GM23338 (cell line): Measurements from ENCODE around the gene MATK. TPM values are rescaled to one million over a fixed set of nuclear protein-coding genes. Genes with fewer than 3 reads are reported as not detected.

Experiments
- ATAC-seq: fragments of 200-7000 bp; cut with Tn5 transposase; 3 replicates; pipeline ENCODE4 v1.9.1; 2020
- DNase-seq: peaks from one replicate; pipeline ENCODE4 v3.0.0-alpha.2; 2015; ENCODE audit warnings: low spot score
- H2AFZ ChIP-seq: fragments of 200-600 bp; sonication (generic); 2 replicates; pipeline ENCODE4 v1.8.0; 2016; ENCODE audit warnings: antibody characterized with exemption, mild to moderate bottlenecking, moderate library complexity
- H3F3A ChIP-seq: fragments of 200-600 bp; sonication (generic); replicated peaks from 2 replicates; pipeline ENCODE4 v1.8.0; 2017; ENCODE audit warnings: antibody characterized with exemption, mixed run types, low read depth
- H3K27ac ChIP-seq: fragments of 200-600 bp; sonication (generic); 2 replicates; pipeline ENCODE4 v1.6.1; 2016; ENCODE audit warnings: low read depth
- H3K27me3 ChIP-seq: fragments of 200-600 bp; sonication (generic); 2 replicates; pipeline ENCODE4 v1.8.0; 2016; ENCODE audit warnings: mild to moderate bottlenecking, mixed run types, moderate library complexity; ENCODE audit not compliant: insufficient read depth
- H3K36me3 ChIP-seq: fragments of 200-600 bp; sonication (generic); 2 replicates; pipeline ENCODE4 v1.8.0; 2016; ENCODE audit warnings: mild to moderate bottlenecking; ENCODE audit not compliant: insufficient read depth
- H3K4me1 ChIP-seq: fragments of 200-600 bp; sonication (generic); 2 replicates; pipeline ENCODE4 v1.8.0; 2016; ENCODE audit warnings: mild to moderate bottlenecking, moderate library complexity; ENCODE audit not compliant: insufficient read depth
- H3K4me2 ChIP-seq: fragments of 200-600 bp; sonication (generic); 2 replicates; pipeline ENCODE4 v1.7.1; 2017; ENCODE audit warnings: mixed run types
- H3K4me3 ChIP-seq: fragments of 200-600 bp; sonication (generic); 2 replicates; pipeline ENCODE4 v1.6.1; 2016; ENCODE audit warnings: mixed run types
- H3K79me2 ChIP-seq: fragments of 200-600 bp; sonication (generic); replicated peaks from 2 replicates; pipeline ENCODE4 v1.8.0; 2017; ENCODE audit warnings: mild to moderate bottlenecking; ENCODE audit not compliant: insufficient read depth
- H3K9me2 ChIP-seq: fragments of 200-600 bp; sonication (generic); 2 replicates; pipeline ENCODE4 v1.8.0; 2017; ENCODE audit not compliant: insufficient read depth
- H4K20me1 ChIP-seq: fragments of 200-600 bp; sonication (generic); replicated peaks from 2 replicates; pipeline ENCODE4 v1.8.0; 2017; ENCODE audit warnings: mild to moderate bottlenecking; ENCODE audit not compliant: insufficient read depth
- H3K27ac Mint-ChIP-seq: 2 replicates; pipeline ENCODE4 v1.8.0; 2020; ENCODE audit warnings: inconsistent platforms, mild to moderate bottlenecking, moderate library complexity, mixed read lengths
- H3K27me3 Mint-ChIP-seq: 3 replicates; pipeline ENCODE4 v1.8.0; 2022; ENCODE audit warnings: low read depth, mild to moderate bottlenecking, moderate library complexity, mixed read lengths, inconsistent platforms; ENCODE audit not compliant: insufficient read depth, poor library complexity
- H3K36me3 Mint-ChIP-seq: 3 replicates; pipeline ENCODE4 v1.8.0; 2021; ENCODE audit warnings: low read depth, mild to moderate bottlenecking, inconsistent platforms, moderate library complexity, mixed read lengths
- H3K4me1 Mint-ChIP-seq: 3 replicates; pipeline ENCODE4 v1.8.0; 2020; ENCODE audit warnings: mild to moderate bottlenecking, inconsistent platforms, mixed read lengths
- H3K4me3 Mint-ChIP-seq: 3 replicates; pipeline ENCODE4 v1.8.0; 2021; ENCODE audit warnings: moderate library complexity, mild to moderate bottlenecking, inconsistent platforms, mixed read lengths
- H3K9me3 Mint-ChIP-seq: 3 replicates; pipeline ENCODE4 v1.8.0; 2020; ENCODE audit warnings: moderate library complexity, mild to moderate bottlenecking, inconsistent platforms, mixed read lengths
- CREB1 ChIP-seq: fragments of 250-450 bp; sonication (Bioruptor Pico); IDR thresholded peaks from 2 replicates; pipeline ENCODE4 v1.5.0; 2020; ENCODE audit warnings: low read depth, mild to moderate bottlenecking, moderate library complexity
- EZH2 ChIP-seq: fragments of 200-600 bp; sonication (generic); IDR thresholded peaks from one replicate; pipeline ENCODE4 v1.8.0; 2017; ENCODE audit warnings: antibody characterized with exemption, mild to moderate bottlenecking, low read depth; ENCODE audit not compliant: unreplicated experiment
- EZH2phosphoT487 ChIP-seq: fragments of 200-600 bp; sonication (generic); IDR thresholded peaks from one replicate; pipeline ENCODE4 v1.8.1; 2018; ENCODE audit warnings: antibody characterized with exemption; ENCODE audit not compliant: unreplicated experiment
- JUNB ChIP-seq: IDR thresholded peaks from one replicate; pipeline ENCODE4 v1.6.1; 2016; ENCODE audit warnings: antibody characterized with exemption; ENCODE audit not compliant: unreplicated experiment
- NANOG ChIP-seq: IDR thresholded peaks from 2 replicates; pipeline ENCODE4 v1.6.1; 2016; ENCODE audit warnings: antibody characterized with exemption, borderline replicate concordance
- POLR2AphosphoS5 ChIP-seq: IDR thresholded peaks from 2 replicates; pipeline ENCODE4 v1.6.1; 2016; ENCODE audit warnings: antibody characterized with exemption, low read depth
- STAT1 ChIP-seq: IDR thresholded peaks from one replicate; pipeline ENCODE4 v1.6.1; 2016; ENCODE audit warnings: antibody characterized with exemption; ENCODE audit not compliant: unreplicated experiment
- ZNF114 ChIP-seq: fragments of 250-450 bp; sonication (Bioruptor Pico); IDR thresholded peaks from 2 replicates; pipeline ENCODE4 v1.5.0; 2020; ENCODE audit warnings: mild to moderate bottlenecking, moderate library complexity
- ZNF331 ChIP-seq: fragments of 250-450 bp; sonication (Bioruptor Pico); IDR thresholded peaks from 2 replicates; pipeline ENCODE4 v1.5.0; 2020; ENCODE audit warnings: low read depth, mild to moderate bottlenecking, moderate library complexity
- polyA plus RNA-seq: library from polyadenylated mRNA; unstranded; fragments of >200 nt; fragmentation: Nextera tagmentation; extraction: Ambion mirVana; gene quantifications from 2 replicates; pipeline ENCODE4 v1.2.1, GENCODE V29; 2016
- total RNA-seq: library from RNA; depleted of rRNA; stranded (reverse); fragments of >200 nt; shearing (Covaris generic); gene quantifications from 2 replicates; pipeline ENCODE4 v1.2.3, GENCODE V29; 2014
- TF ChIP-seq, protein P1 (sequence below): IDR thresholded peaks from one replicate; pipeline ENCODE4 v1.6.1; 2018; ENCODE audit warnings: antibody characterized with exemption; ENCODE audit not compliant: unreplicated experiment
- TF ChIP-seq, protein P2 (sequence below): IDR thresholded peaks from 2 replicates; pipeline ENCODE4 v1.6.1; 2016; ENCODE audit warnings: antibody characterized with exemption
- TF ChIP-seq, protein P3 (sequence below): fragments of 250-450 bp; sonication (Bioruptor Pico); IDR thresholded peaks from 2 replicates; pipeline ENCODE4 v1.5.0; 2020; ENCODE audit warnings: mild to moderate bottlenecking, moderate library complexity
- TF ChIP-seq, protein P4 (sequence below), 2 experiments: fragments of 200-600 bp in 1 of 2; sonication (generic) in 1 of 2; conservative IDR thresholded peaks; 2 replicates each; pipeline versions ENCODE4 v1.5.1 to v1.6.1; 2016 to 2017; ENCODE audit warnings: antibody characterized with exemption in 2 of 2, low read depth in 2 of 2, mild to moderate bottlenecking in 2 of 2, moderate library complexity in 1 of 2

The MATK gene
- total and polyA plus RNA-seq, 2 experiments from 2014 or later: 13.4 to 21.4 TPM

DNA sequence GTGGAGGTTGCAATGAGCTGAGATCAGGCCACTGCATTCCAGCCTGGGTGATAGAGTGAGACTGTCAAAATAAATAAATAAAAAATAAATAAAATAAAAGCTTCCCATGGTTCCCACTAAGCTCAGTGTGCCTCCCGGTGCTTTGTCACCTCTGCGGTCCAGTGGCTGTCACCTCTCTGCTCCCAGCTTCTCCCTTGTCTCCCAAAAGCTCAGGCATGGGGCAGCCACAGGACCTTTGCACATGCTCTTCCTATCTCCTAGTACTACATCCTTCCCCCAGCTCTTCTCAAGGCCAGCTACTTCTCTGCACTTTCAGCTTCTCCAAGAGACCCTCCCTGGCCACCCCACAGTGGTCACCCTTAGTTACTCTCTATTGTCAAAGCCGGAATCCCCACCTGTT lies 7.6 kb upstream of the MATK start:
- ATAC-seq (no peak), DNase-seq (no peak)
- no peaks in the 10 kb centered on the region for H3K36me3 ChIP-seq
- Mint-ChIP-seq H3K27ac (no peak overlapping the region), H3K4me1 (no peaks in the 10 kb centered on the region), H3K27me3 (peaks cover 7% of the 10 kb centered on the region), H3K9me3 (peaks cover 19% of the 10 kb centered on the region), H3K4me3 (no peak overlapping the region), H3K36me3 (no peaks in the 10 kb centered on the region; the same call in 2 of the 3 replicates)
- H3K9me2 ChIP-seq: no peaks in the 10 kb centered on the region
- H2AFZ ChIP-seq: no peak overlapping the region
- H3K27me3 ChIP-seq: no peaks in the 10 kb centered on the region
- no peak for TF ChIP-seq ZNF114 (CRISPR knock-in tag)
- no peak for TF ChIP-seq POLR2AphosphoS5
- TF ChIP-seq STAT1: no peak
- TF ChIP-seq CREB1 (CRISPR knock-in tag): no peak
- TF ChIP-seq, protein P1, sequence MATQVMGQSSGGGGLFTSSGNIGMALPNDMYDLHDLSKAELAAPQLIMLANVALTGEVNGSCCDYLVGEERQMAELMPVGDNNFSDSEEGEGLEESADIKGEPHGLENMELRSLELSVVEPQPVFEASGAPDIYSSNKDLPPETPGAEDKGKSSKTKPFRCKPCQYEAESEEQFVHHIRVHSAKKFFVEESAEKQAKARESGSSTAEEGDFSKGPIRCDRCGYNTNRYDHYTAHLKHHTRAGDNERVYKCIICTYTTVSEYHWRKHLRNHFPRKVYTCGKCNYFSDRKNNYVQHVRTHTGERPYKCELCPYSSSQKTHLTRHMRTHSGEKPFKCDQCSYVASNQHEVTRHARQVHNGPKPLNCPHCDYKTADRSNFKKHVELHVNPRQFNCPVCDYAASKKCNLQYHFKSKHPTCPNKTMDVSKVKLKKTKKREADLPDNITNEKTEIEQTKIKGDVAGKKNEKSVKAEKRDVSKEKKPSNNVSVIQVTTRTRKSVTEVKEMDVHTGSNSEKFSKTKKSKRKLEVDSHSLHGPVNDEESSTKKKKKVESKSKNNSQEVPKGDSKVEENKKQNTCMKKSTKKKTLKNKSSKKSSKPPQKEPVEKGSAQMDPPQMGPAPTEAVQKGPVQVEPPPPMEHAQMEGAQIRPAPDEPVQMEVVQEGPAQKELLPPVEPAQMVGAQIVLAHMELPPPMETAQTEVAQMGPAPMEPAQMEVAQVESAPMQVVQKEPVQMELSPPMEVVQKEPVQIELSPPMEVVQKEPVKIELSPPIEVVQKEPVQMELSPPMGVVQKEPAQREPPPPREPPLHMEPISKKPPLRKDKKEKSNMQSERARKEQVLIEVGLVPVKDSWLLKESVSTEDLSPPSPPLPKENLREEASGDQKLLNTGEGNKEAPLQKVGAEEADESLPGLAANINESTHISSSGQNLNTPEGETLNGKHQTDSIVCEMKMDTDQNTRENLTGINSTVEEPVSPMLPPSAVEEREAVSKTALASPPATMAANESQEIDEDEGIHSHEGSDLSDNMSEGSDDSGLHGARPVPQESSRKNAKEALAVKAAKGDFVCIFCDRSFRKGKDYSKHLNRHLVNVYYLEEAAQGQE: no peak
- TF ChIP-seq JUNB: no peak
- TF ChIP-seq, protein P2, sequence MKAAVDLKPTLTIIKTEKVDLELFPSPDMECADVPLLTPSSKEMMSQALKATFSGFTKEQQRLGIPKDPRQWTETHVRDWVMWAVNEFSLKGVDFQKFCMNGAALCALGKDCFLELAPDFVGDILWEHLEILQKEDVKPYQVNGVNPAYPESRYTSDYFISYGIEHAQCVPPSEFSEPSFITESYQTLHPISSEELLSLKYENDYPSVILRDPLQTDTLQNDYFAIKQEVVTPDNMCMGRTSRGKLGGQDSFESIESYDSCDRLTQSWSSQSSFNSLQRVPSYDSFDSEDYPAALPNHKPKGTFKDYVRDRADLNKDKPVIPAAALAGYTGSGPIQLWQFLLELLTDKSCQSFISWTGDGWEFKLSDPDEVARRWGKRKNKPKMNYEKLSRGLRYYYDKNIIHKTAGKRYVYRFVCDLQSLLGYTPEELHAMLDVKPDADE: no peak
- TF ChIP-seq, protein P3, sequence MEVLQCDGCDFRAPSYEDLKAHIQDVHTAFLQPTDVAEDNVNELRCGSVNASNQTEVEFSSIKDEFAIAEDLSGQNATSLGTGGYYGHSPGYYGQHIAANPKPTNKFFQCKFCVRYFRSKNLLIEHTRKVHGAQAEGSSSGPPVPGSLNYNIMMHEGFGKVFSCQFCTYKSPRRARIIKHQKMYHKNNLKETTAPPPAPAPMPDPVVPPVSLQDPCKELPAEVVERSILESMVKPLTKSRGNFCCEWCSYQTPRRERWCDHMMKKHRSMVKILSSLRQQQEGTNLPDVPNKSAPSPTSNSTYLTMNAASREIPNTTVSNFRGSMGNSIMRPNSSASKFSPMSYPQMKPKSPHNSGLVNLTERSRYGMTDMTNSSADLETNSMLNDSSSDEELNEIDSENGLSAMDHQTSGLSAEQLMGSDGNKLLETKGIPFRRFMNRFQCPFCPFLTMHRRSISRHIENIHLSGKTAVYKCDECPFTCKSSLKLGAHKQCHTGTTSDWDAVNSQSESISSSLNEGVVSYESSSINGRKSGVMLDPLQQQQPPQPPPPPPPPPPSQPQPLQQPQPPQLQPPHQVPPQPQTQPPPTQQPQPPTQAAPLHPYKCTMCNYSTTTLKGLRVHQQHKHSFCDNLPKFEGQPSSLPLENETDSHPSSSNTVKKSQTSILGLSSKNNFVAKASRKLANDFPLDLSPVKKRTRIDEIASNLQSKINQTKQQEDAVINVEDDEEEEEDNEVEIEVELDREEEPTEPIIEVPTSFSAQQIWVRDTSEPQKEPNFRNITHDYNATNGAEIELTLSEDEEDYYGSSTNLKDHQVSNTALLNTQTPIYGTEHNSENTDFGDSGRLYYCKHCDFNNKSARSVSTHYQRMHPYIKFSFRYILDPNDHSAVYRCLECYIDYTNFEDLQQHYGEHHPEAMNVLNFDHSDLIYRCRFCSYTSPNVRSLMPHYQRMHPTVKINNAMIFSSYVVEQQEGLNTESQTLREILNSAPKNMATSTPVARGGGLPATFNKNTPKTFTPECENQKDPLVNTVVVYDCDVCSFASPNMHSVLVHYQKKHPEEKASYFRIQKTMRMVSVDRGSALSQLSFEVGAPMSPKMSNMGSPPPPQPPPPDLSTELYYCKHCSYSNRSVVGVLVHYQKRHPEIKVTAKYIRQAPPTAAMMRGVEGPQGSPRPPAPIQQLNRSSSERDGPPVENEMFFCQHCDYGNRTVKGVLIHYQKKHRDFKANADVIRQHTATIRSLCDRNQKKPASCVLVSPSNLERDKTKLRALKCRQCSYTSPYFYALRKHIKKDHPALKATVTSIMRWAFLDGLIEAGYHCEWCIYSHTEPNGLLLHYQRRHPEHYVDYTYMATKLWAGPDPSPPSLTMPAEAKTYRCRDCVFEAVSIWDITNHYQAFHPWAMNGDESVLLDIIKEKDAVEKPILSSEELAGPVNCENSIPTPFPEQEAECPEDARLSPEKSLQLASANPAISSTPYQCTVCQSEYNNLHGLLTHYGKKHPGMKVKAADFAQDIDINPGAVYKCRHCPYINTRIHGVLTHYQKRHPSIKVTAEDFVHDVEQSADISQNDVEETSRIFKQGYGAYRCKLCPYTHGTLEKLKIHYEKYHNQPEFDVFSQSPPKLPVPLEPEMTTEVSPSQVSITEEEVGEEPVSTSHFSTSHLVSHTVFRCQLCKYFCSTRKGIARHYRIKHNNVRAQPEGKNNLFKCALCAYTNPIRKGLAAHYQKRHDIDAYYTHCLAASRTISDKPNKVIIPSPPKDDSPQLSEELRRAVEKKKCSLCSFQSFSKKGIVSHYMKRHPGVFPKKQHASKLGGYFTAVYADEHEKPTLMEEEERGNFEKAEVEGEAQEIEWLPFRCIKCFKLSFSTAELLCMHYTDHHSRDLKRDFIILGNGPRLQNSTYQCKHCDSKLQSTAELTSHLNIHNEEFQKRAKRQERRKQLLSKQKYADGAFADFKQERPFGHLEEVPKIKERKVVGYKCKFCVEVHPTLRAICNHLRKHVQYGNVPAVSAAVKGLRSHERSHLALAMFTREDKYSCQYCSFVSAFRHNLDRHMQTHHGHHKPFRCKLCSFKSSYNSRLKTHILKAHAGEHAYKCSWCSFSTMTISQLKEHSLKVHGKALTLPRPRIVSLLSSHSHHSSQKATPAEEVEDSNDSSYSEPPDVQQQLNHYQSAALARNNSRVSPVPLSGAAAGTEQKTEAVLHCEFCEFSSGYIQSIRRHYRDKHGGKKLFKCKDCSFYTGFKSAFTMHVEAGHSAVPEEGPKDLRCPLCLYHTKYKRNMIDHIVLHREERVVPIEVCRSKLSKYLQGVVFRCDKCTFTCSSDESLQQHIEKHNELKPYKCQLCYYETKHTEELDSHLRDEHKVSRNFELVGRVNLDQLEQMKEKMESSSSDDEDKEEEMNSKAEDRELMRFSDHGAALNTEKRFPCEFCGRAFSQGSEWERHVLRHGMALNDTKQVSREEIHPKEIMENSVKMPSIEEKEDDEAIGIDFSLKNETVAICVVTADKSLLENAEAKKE (CRISPR knock-in tag): no peak
- TF ChIP-seq EZH2: no peak
- TF ChIP-seq EZH2phosphoT487: no peak
- TF ChIP-seq, protein P4, sequence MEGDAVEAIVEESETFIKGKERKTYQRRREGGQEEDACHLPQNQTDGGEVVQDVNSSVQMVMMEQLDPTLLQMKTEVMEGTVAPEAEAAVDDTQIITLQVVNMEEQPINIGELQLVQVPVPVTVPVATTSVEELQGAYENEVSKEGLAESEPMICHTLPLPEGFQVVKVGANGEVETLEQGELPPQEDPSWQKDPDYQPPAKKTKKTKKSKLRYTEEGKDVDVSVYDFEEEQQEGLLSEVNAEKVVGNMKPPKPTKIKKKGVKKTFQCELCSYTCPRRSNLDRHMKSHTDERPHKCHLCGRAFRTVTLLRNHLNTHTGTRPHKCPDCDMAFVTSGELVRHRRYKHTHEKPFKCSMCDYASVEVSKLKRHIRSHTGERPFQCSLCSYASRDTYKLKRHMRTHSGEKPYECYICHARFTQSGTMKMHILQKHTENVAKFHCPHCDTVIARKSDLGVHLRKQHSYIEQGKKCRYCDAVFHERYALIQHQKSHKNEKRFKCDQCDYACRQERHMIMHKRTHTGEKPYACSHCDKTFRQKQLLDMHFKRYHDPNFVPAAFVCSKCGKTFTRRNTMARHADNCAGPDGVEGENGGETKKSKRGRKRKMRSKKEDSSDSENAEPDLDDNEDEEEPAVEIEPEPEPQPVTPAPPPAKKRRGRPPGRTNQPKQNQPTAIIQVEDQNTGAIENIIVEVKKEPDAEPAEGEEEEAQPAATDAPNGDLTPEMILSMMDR (conservative IDR thresholded peaks at IDR 0.05; ENCODE audit: low read depth in 2 of 2): no peak
- no peak for TF ChIP-seq ZNF331 (CRISPR knock-in tag)
- TF ChIP-seq NANOG: no peak
- H3K4me3 ChIP-seq: no peak overlapping the region
- no peak overlapping the region for H3K4me2 ChIP-seq
- no peaks in the 10 kb centered on the region for H3K4me1 ChIP-seq
- no peaks in the 10 kb centered on the region for H4K20me1 ChIP-seq
- H3F3A ChIP-seq: no peaks in the 10 kb centered on the region
- H3K27ac ChIP-seq: no peak overlapping the region
- no peaks in the 10 kb centered on the region for H3K79me2 ChIP-seq
